ENCODE measurements around the gene SLC26A6.

GRCh38 chr3:48684054-48684349, 48.7 kb upstream of the SLC26A6 start:
- TF ChIP-seq POLR2AphosphoS5 (IDR thresholded peaks at IDR 0.05; ENCODE audit: borderline replicate concordance, low read depth, low read length) (no peak), EZH2 (IDR thresholded peaks at IDR 0.05) (no peak)
